Transverse colon (tissue), 4 donors: ENCODE data around the gene GRIK4. TPM values are rescaled to one million over a fixed set of nuclear protein-coding genes. Genes with fewer than 3 reads are reported as not detected.
"Not testable (repeated sequence)": the region's sequence is repeated elsewhere in the genome, so short reads cannot be mapped to it uniquely, and the experiment has no call there.

Experiments used
- DNase-seq: peaks from one replicate; pipeline ENCODE4 v3.0.0-alpha.2; 2019
- H3K27ac ChIP-seq, 4 donors: fragments of 200-600 bp; sonication (generic); 2 replicates each; pipeline ENCODE4 v1.5.1; 2016 to 2018; ENCODE audit warnings: inconsistent platforms in 4 of 4
- H3K27me3 ChIP-seq: fragments of 200-600 bp; sonication (generic); 2 replicates; pipeline ENCODE4 v1.5.1; 2017; ENCODE audit warnings: inconsistent platforms
- H3K36me3 ChIP-seq, 4 donors: fragments of 200-600 bp; sonication (generic); 2 replicates each; pipeline ENCODE4 v1.5.1; 2017 to 2019; ENCODE audit warnings: inconsistent platforms in 4 of 4
- H3K4me1 ChIP-seq, 4 donors: fragments of 200-600 bp; sonication (generic); 2 replicates each; pipeline ENCODE4 v1.5.1; 2017 to 2020; ENCODE audit warnings: inconsistent platforms in 4 of 4
- H3K4me3 ChIP-seq, 4 donors: fragments of 200-600 bp; sonication (generic); 1 replicate in 1 of 4; 2 replicates in 3 of 4; pipeline versions ENCODE4 v1.5.1 to v1.6.1; 2017 to 2019; ENCODE audit warnings: inconsistent platforms in 4 of 4
- H3K9me3 ChIP-seq, 2 donors: fragments of 200-600 bp; sonication (generic); 2 replicates each; pipeline ENCODE4 v1.5.1; 2017 to 2019; ENCODE audit warnings: inconsistent platforms in 2 of 2
- EP300 ChIP-seq: sonication (generic); formaldehyde crosslinking; IDR thresholded peaks from one replicate; pipeline ENCODE4 v1.6.1; 2017; ENCODE audit warnings: antibody characterized with exemption, low read depth
- POLR2A ChIP-seq: fragments of 450-650 bp; IDR thresholded peaks from one replicate; pipeline ENCODE4 v1.6.1; 2016; ENCODE audit warnings: antibody characterized with exemption, mild to moderate bottlenecking, moderate library complexity
- POLR2AphosphoS5 ChIP-seq, 3 donors: sonication (generic); formaldehyde crosslinking; IDR thresholded peaks; one replicate each; pipeline ENCODE4 v1.6.1; 2016; ENCODE audit warnings: antibody characterized with exemption in 3 of 3
- WGBS, 2 donors: methylation state at CpG; one replicate each; pipeline ENCODE4 v1.1.5; 2018; ENCODE audit warnings: low coverage in 1 of 2; 5-methylcytosine and 5-hydroxymethylcytosine counted together
- in situ Hi-C, 4 donors: fragments of 200-750 bp; cut with MboI; loops; one replicate each; pipeline versions ENCODE4 v1.15.0 to v1.15.1; 2017; ENCODE audit warnings: low sequenced_read_pairs in 3 of 4, low pct_ligation_motif_present in 1 of 4, low pct_unique_long_range_greater_than_20kb in 1 of 4
- intact Hi-C: fragments of 100-400 bp; cut with DNase I; formaldehyde crosslinking; loops from one replicate; pipeline ENCODE4 v1.15.1; 2023; ENCODE audit warnings: low total_unique reads
- total RNA-seq, 4 donors: library from RNA; depleted of rRNA; stranded (reverse); fragments of >200 nt; gene quantifications; one replicate each; pipeline ENCODE4 v1.1.0, GENCODE V29; 2016
- TF ChIP-seq, protein P1 (sequence below), 5 experiments: fragments of 200-600 bp in 3 of 5; fragments of 450-650 bp in 2 of 5; sonication (generic) in 3 of 5; IDR thresholded peaks; 1 replicate in 2 of 5; 2 replicates in 3 of 5; pipeline ENCODE4 v1.5.1; 2016 to 2017; ENCODE audit warnings: antibody characterized with exemption in 5 of 5, inconsistent platforms in 3 of 5, mild to moderate bottlenecking in 2 of 5, moderate library complexity in 1 of 5

Gene GRIK4
- total RNA-seq, 4 donors from 2014 or later, result 2.6 TPM; not detected in 3

GRCh38 chr11:120618399-120618798 is 106.9 kb downstream of the GRIK4 start:
- intact Hi-C loops, result no loop called here
- Histone ChIP-seq H3K27me3 (no peaks in the 10 kb centered on the region), H3K4me3 (no peak overlapping the region), H3K4me1 (no peaks in the 10 kb centered on the region), H3K36me3 (no peaks in the 10 kb centered on the region), H3K9me3 (no peaks in the 10 kb centered on the region), H3K27ac (no peak overlapping the region)
- 90 to 100% methylated on average over 1 to 5 of the region's 5 CpGs for WGBS, 2 donors
- TF ChIP-seq POLR2AphosphoS5 (IDR thresholded peaks at IDR 0.05) (no peak), POLR2A (no peak), EP300 (no peak)
- TF ChIP-seq, protein P1, sequence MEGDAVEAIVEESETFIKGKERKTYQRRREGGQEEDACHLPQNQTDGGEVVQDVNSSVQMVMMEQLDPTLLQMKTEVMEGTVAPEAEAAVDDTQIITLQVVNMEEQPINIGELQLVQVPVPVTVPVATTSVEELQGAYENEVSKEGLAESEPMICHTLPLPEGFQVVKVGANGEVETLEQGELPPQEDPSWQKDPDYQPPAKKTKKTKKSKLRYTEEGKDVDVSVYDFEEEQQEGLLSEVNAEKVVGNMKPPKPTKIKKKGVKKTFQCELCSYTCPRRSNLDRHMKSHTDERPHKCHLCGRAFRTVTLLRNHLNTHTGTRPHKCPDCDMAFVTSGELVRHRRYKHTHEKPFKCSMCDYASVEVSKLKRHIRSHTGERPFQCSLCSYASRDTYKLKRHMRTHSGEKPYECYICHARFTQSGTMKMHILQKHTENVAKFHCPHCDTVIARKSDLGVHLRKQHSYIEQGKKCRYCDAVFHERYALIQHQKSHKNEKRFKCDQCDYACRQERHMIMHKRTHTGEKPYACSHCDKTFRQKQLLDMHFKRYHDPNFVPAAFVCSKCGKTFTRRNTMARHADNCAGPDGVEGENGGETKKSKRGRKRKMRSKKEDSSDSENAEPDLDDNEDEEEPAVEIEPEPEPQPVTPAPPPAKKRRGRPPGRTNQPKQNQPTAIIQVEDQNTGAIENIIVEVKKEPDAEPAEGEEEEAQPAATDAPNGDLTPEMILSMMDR (IDR thresholded peaks at IDR 0.05), result no peak
- DNase-seq, result no peak
- in situ Hi-C loops, result no loop called here

DNA sequence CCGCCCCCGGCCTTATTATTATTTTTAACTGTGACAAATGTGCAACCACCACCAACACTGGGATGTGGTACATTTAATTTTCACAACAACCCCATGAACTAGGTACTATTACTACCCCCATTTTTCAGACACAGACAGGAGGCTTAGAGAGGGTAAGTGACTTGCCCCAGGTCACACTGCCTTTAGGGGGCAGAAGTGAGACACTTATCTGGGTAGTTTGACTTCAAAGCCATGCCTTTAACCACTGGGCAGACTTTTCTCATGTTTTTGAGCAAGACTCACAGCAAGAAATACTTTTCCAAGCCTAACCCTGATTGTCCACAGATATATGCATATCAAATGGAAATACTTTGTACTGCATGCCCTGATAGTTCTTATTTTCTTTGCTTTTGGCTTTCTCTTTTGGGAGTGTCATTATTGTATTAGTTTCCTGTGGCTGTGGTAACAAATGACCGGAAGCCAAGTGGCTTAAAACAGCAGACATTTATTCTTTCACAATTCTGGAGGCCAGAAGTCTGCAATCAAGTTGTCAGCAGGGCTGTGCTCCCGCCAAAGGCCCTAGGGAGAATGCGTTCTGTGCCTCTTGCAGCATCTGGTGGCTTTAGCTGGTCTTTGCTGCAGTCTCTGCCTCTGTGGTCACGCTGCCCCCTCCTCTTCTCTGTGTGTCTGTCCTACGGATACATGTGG is 110.8 kb downstream of the GRIK4 start:
- DNase-seq, result no peak
- in situ Hi-C loops, result no loop called here
- intact Hi-C loops, result no loop called here
- no peaks in the 10 kb centered on the region for H3K4me1 ChIP-seq
- no peak for TF ChIP-seq POLR2AphosphoS5 (IDR thresholded peaks at IDR 0.05)
- TF ChIP-seq, protein P1 (IDR thresholded peaks at IDR 0.05), result peak in 1 of 5 experiments; percentile 24
- 20 to 64% methylated on average over 1 to 7 of the region's 7 CpGs for WGBS, 2 donors
- H3K9me3 ChIP-seq, result no peaks in the 10 kb centered on the region
- no peak overlapping the region for H3K4me3 ChIP-seq
- H3K27ac ChIP-seq, result no peak overlapping the region
- no peaks in the 10 kb centered on the region for H3K27me3 ChIP-seq
- H3K36me3 ChIP-seq, result no peaks in the 10 kb centered on the region

DNA sequence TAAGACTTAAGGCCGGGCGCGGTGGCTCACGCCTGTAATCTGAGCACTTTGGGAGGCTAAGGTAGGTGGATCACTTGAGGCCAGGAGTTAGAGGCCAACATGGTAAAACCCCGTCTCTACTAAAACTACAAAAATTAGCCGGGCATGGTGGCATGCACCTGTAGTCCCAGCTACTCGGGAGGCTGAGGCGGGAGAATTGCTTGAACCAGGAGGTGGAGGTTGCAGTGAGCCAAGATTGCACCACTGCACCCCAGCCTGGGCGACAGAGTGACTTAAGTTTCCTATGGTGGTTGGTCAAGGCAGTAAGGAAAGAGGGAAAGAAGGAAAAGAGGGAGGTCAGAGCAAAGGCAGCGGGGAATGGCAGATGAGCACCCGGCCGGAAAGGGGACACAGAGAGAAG is 113.4 kb downstream of the GRIK4 start:
- DNase-seq, H3K27me3 ChIP-seq, H3K4me3 ChIP-seq, H3K9me3 ChIP-seq, in situ Hi-C loops, H3K4me1 ChIP-seq, intact Hi-C loops, H3K36me3 ChIP-seq, H3K27ac ChIP-seq: not testable (repeated sequence)
- WGBS, 2 donors, result 80 to 93% methylated on average over 2 to 12 of the region's 12 CpGs

DNA sequence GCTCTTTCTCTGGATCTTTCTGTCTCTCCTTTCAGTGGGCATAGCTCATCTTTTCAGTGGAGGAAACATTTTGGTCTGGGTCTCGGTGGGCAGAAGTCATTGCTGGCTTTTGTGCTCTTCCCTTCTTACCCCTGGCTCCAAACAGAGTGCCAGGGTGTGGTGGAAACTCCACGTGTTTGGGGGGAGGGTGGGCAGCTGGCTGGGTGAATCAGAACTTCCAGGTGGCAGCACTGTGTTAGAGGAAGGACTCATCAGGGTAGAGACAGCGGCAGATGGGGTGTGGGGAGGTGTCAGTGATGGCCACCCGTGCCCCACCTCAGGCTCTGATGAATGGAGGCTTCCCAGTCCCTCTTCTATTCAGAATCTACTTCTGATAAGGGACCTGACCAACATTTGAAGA is 114.0 kb downstream of the GRIK4 start:
- Histone ChIP-seq H3K27me3 (no peaks in the 10 kb centered on the region), H3K4me3 (no peak overlapping the region), H3K9me3 (no peaks in the 10 kb centered on the region), H3K27ac (no peak overlapping the region), H3K4me1 (no peaks in the 10 kb centered on the region), H3K36me3 (no peaks in the 10 kb centered on the region)
- no peak for TF ChIP-seq POLR2AphosphoS5 (IDR thresholded peaks at IDR 0.05)
- TF ChIP-seq EP300, result no peak
- TF ChIP-seq, protein P1 (IDR thresholded peaks at IDR 0.05), result no peak
- no peak for TF ChIP-seq POLR2A
- intact Hi-C loops, result no loop called here
- DNase-seq, result no peak
- whole genome bisulfite sequencing, 2 donors, result 53% methylated on average over 4 of the region's 4 CpGs; no CpG with 5 or more reads in 1 of the 2 donors
- in situ Hi-C loops, result no loop called here

GRCh38 chr11:120626791-120627190 is 115.2 kb downstream of the GRIK4 start:
- no peak overlapping the region for H3K27ac ChIP-seq
- no peak overlapping the region for H3K4me3 ChIP-seq
- intact Hi-C loops, result no loop called here
- 89% methylated on average over 7 of the region's 7 CpGs; no CpG with 5 or more reads in 1 of the 2 donors for WGBS, 2 donors
- no peaks in the 10 kb centered on the region for H3K27me3 ChIP-seq
- DNase-seq, result no peak
- in situ Hi-C loops, result no loop called here
- H3K36me3 ChIP-seq, result no peaks in the 10 kb centered on the region
- H3K4me1 ChIP-seq, result no peaks in the 10 kb centered on the region
- H3K9me3 ChIP-seq, result no peaks in the 10 kb centered on the region
- TF ChIP-seq EP300, result no peak
- no peak for TF ChIP-seq POLR2A
- TF ChIP-seq, protein P1 (IDR thresholded peaks at IDR 0.05), result no peak
- no peak for TF ChIP-seq POLR2AphosphoS5 (IDR thresholded peaks at IDR 0.05)
